Sciatic nerve (tissue), 2 donors: ENCODE data around the gene CDADC1. TPM values are rescaled to one million over a fixed set of nuclear protein-coding genes. Genes with fewer than 3 reads are reported as not detected.

ENCODE experiments used
- ATAC-seq: fragments of 200-7000 bp; cut with Tn5 transposase; one replicate; pipeline ENCODE4 v1.9.1; 2020; ENCODE audit warnings: mild to moderate bottlenecking, moderate library complexity
- DNase-seq: peaks from one replicate; pipeline ENCODE4 v3.0.0-alpha.2; 2020; ENCODE audit warnings: low spot score
- intact Hi-C: fragments of 100-400 bp; cut with DNase I; formaldehyde crosslinking; loops from one replicate; pipeline ENCODE4 v1.14.2; 2022
- total RNA-seq: library from RNA; stranded (reverse); fragmentation: NEBNext Ultra II Directional; extraction: Animal tissue kit (Norgen Biotek cat#: 25700); gene quantifications from one replicate; pipeline ENCODE4 v1.2.1, GENCODE V29; 2021
- donor health status: DM: no; HTN: no; CAD: no.
- donor health status: DM: no; HTN: no; CAD: no.

Gene CDADC1
- total RNA-seq, 1 donor from 2014 or later: 17.7 TPM

DNA sequence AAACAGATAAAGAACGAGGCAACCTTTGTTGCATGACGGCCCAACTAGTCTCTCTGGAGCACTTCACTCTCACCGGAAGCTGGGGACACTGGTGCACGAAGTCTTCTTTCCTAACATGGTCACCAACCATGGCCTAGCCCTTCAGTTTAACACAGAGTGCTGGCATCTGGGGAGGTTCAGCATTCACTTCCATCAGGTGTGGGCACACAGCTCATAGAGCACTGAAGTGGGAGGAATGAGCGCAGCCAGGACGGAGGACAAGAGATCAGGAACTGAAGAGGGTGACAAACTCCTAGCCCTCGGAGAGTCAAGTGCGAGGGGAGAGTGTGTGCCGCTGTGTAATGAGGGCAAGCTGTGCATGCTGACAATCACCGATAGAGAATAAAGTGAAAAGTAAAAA is 92.4 kb downstream of the CDADC1 start:
- no peak for DNase-seq
- intact Hi-C loops: no loop called here
- no peak for ATAC-seq

DNA sequence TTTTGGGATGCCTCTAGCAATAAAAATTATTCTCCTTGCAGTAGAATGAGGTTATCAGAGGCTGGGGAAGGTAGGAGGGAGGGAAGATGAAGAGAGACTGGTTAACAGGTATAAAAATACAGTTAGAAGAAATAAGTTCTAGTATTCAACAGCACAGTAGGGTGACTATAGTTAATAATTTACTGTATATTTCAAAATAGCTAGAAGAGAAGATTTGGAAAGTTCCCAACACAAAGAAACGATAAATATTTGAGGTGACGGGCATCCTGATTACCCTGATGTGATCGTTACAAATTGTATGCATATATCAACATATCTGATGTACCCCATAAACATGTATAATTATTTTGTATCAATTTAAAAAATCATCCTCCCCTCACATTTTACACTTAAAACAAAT is 93.8 kb downstream of the CDADC1 start:
- no peak for ATAC-seq
- intact Hi-C loops: no loop called here
- DNase-seq: no peak

DNA sequence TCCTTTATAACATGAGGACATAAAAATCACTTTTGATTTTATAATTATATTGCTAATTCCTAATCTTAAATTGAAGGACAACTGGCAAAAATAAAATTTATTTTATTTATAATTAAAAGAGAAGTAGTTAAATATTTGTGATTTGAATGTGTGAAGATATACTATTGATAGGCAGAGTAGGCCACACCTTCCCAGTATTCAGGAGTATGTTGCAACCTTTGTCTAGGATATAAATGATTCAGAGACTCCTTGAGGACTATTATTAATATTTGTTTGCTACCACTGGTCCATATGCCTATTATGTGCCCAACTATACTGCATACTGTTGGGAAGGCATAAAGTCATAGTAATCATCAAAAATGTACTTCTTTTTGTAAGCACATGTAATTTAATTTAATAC is 94.2 kb downstream of the CDADC1 start:
- DNase-seq (no peak), ATAC-seq (no peak)
- intact Hi-C loops: no loop called here

DNA sequence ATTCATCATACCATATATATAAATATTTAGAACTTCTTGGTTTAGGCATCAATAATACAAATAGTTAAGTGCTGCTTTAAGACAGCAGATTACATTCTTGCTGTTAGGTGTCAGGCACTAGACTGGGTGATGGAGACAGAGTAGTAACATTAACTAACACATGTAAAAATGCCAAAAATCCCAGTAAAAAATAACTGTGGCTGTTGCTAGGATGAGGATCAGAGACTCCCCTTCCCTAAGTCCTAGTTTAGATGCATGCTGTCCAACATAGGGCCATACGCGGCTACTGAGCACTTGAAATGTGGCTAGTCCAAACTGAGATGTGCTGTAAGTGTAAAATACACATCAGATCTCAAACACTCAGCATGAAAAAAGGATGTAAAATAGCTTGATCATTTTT is 94.7 kb downstream of the CDADC1 start:
- intact Hi-C loops: no loop called here
- ATAC-seq (no peak), DNase-seq (no peak)

Other genes starting within 250 kb of the CDADC1 start
- gene MLNR, start 27.6 kb upstream of the CDADC1 start, total RNA-seq: not detected
- 83.6 TPM for gene CAB39L, start 196.1 kb downstream of the CDADC1 start, total RNA-seq
- 18.9 TPM for gene SETDB2, start 196.3 kb downstream of the CDADC1 start, total RNA-seq
- 55.2 TPM for gene PHF11, start 248.0 kb downstream of the CDADC1 start, total RNA-seq